KMS-11 (cell line): ENCODE data around the gene SYMPK.

Experiments used
- H2AFZ ChIP-seq: fragments of 200-600 bp; sonication (generic); 2 replicates; pipeline ENCODE4 v1.6.1; 2016; ENCODE audit warnings: antibody characterized with exemption, mixed run types, low read depth
- H3K27ac ChIP-seq: fragments of 200-600 bp; sonication (generic); 2 replicates; pipeline ENCODE4 v1.6.1; 2016; ENCODE audit warnings: mild to moderate bottlenecking, mixed run types
- H3K27me3 ChIP-seq: fragments of 200-600 bp; sonication (generic); 2 replicates; pipeline ENCODE4 v1.6.1; 2017; ENCODE audit warnings: mild to moderate bottlenecking, low read depth, mixed run types, moderate library complexity; ENCODE audit not compliant: insufficient read depth
- H3K36me3 ChIP-seq: fragments of 200-600 bp; sonication (generic); 2 replicates; pipeline ENCODE4 v1.6.1; 2017; ENCODE audit warnings: mild to moderate bottlenecking, mixed run types; ENCODE audit not compliant: insufficient read depth
- H3K4me1 ChIP-seq: fragments of 200-600 bp; sonication (generic); 2 replicates; pipeline ENCODE4 v1.6.1; 2016; ENCODE audit warnings: mild to moderate bottlenecking, low read depth, mixed run types; ENCODE audit not compliant: poor library complexity, severe bottlenecking
- H3K4me2 ChIP-seq: fragments of 200-600 bp; sonication (generic); 2 replicates; pipeline ENCODE4 v1.7.0; 2016; ENCODE audit warnings: mild to moderate bottlenecking, mixed run types
- H3K4me3 ChIP-seq: fragments of 200-600 bp; sonication (generic); IDR thresholded peaks from 2 replicates; pipeline ENCODE4 v1.6.1; 2017; ENCODE audit warnings: low read depth, low read length, mixed read lengths; ENCODE audit not compliant: insufficient read depth
- H3K79me2 ChIP-seq: fragments of 200-600 bp; sonication (generic); 2 replicates; pipeline ENCODE4 v1.6.1; 2016; ENCODE audit warnings: low read depth, mixed run types; ENCODE audit not compliant: insufficient read depth
- H3K9ac ChIP-seq: fragments of 200-600 bp; sonication (generic); 2 replicates; pipeline ENCODE4 v1.6.1; 2016; ENCODE audit warnings: mild to moderate bottlenecking, mixed run types
- H4K20me1 ChIP-seq: fragments of 200-600 bp; sonication (generic); 2 replicates; pipeline ENCODE4 v1.6.1; 2016; ENCODE audit warnings: mild to moderate bottlenecking, mixed run types; ENCODE audit not compliant: insufficient read depth
- TF ChIP-seq, protein P1 (sequence below): fragments of 200-600 bp; sonication (generic); conservative IDR thresholded peaks from 2 replicates; pipeline ENCODE4 v1.6.1; 2017; ENCODE audit warnings: low read depth, mild to moderate bottlenecking, antibody characterized with exemption, low read length, moderate library complexity, mixed read lengths

Gene SYMPK

DNA sequence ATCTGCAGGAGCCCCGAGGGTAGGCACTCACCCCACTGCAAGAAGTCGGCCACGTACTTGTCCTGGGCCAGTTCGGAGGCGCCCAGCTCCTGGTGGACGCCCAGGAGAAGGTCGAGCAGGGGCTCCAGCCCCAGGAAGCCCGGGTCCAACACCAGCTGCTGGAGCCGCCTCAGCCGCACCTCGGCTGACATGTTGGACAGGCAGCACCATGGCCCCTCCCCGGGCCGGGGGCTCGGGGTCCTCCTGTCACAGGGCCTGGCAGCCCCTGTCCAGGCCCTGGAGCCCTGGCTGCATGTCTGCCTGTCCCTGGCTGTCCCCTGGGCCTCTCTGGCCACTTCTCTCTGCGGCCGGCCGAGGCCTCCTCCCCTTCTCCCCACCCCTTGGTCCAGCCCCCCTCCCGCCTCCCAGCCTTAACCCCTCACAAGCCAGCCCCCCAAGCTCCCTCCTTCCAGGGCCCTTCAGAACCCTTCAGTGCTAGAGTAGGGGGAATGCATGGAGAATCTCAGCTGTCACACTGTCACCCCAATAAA lies 80.7 kb downstream of the SYMPK start, which contains the start of gene DMPK:
TSS of gene DMPK (minus strand) at position 329 of the 530 bp plus-strand sequence. CDS start at position 191, 138 bp downstream.
- Histone ChIP-seq H3K4me2 (no peak within 1 kb of the TSS), H3K4me3 (no peak within 1 kb of the TSS), H3K4me1 (peaks cover 23% of the 10 kb centered on the region), H3K27me3 (no peaks in the 10 kb centered on the region; the same call in 1 of the 2 replicates), H4K20me1 (no peaks in the 10 kb centered on the region), H3K36me3 (no peaks in the 10 kb centered on the region), H3K79me2 (no peaks in the 10 kb centered on the region), H3K9ac (no peak within 1 kb of the TSS), H3K27ac (no peak within 1 kb of the TSS), H2AFZ (no peak within 1 kb of the TSS)
- TF ChIP-seq, protein P1, sequence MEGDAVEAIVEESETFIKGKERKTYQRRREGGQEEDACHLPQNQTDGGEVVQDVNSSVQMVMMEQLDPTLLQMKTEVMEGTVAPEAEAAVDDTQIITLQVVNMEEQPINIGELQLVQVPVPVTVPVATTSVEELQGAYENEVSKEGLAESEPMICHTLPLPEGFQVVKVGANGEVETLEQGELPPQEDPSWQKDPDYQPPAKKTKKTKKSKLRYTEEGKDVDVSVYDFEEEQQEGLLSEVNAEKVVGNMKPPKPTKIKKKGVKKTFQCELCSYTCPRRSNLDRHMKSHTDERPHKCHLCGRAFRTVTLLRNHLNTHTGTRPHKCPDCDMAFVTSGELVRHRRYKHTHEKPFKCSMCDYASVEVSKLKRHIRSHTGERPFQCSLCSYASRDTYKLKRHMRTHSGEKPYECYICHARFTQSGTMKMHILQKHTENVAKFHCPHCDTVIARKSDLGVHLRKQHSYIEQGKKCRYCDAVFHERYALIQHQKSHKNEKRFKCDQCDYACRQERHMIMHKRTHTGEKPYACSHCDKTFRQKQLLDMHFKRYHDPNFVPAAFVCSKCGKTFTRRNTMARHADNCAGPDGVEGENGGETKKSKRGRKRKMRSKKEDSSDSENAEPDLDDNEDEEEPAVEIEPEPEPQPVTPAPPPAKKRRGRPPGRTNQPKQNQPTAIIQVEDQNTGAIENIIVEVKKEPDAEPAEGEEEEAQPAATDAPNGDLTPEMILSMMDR, result no peak

DNA sequence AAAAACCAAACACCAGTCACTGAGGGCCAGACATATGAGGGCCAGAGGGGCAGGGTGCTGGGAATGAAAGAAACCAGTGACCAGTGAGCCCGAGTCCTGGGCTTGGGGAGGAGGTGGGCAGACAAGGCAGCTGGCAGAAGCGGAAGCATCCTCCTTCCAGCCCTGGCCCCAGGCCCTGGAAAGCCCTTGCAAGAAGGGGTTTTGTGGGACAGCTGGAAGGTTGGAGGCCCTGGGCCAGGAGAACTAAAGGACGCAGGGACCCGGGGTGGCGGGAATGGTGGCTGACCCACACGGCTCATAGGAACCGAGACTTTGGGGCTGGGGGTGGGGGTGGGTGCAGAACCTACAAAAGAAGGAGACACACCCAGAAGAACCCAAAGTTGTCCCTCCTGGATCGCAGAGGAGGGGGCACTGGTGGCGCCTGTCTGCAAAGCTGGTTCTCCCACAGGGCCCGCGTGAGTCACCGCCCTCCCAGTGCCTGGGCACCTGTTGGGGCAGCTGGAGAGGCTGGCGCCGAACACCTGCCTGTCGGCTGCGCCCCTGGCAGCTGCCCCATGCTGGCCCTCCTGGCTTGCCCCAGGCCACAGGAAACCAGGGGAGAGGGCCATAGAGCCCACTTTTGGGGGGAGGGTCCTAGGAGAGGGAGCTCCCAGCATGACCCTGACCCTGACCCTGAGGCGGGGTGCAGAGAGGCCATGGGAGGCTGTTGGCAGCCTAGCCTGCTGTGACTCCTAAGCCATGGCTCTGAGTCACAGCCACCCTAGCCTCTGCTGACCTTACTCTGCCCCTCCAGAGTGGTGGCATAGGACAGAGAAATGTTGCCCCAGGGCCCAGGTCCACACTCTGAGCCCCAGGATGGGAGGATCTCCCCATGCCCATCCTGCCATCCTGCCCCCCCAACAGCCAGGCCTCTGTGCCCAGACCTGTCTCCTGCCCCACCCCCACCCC lies 81.5 kb downstream of the SYMPK start:
- no peak overlapping the region for H2AFZ ChIP-seq
- no peaks in the 10 kb centered on the region for H3K79me2 ChIP-seq
- no peaks in the 10 kb centered on the region for H4K20me1 ChIP-seq
- H3K9ac ChIP-seq, result no peak overlapping the region
- H3K27ac ChIP-seq, result no peak overlapping the region
- no peak overlapping the region for H3K4me2 ChIP-seq
- no peak overlapping the region for H3K4me3 ChIP-seq
- no peaks in the 10 kb centered on the region; the same call in 1 of the 2 replicates for H3K27me3 ChIP-seq
- peaks cover 23% of the 10 kb centered on the region for H3K4me1 ChIP-seq
- TF ChIP-seq, protein P1, result no peak
- H3K36me3 ChIP-seq, result no peaks in the 10 kb centered on the region

DNA sequence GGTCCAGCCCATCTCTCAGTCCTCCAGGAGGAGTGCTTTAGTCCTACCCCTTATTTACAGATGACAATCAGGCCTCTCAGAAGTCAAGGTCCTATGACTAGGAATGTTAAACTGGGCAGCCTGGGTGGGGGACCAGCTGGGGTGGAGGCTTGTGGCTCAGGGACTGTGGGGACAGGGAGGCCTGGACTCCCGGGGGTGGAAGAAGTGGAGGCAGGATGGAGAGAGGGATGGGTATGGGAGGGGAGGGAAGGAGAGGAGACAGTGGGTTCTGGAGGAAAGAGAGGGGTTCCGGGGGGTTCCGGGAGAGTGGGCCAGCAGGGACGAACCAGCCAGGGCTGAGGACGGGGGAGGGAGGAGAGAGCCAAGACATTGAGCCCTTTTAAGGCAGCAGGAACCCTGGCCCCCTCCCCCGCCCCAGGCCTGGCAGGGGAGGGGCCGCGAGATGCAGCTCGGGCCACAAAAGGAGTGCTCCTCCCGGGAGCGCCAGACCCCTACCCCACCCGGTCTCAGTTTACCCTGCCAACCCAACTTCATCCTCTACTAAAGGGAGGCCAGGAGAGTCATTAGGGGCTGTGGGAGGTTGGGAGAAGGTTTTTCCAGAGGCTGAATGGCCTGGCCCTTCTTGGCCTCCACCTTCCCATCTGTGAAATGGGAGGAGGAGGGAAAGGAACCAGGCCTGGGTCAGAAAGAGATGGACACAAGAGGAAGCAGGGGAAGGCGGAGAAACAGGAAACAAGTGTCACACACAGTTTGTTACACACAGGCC lies 82.3 kb downstream of the SYMPK start:
- Histone ChIP-seq H2AFZ (no peak overlapping the region), H3K4me1 (peaks cover 23% of the 10 kb centered on the region), H3K9ac (no peak overlapping the region), H3K4me2 (no peak overlapping the region; the same call in 1 of the 2 replicates), H3K27ac (no peak overlapping the region), H4K20me1 (no peaks in the 10 kb centered on the region), H3K79me2 (no peaks in the 10 kb centered on the region), H3K36me3 (no peaks in the 10 kb centered on the region), H3K27me3 (no peaks in the 10 kb centered on the region; the same call in 1 of the 2 replicates), H3K4me3 (no peak overlapping the region)
- TF ChIP-seq, protein P1, result no peak

DNA sequence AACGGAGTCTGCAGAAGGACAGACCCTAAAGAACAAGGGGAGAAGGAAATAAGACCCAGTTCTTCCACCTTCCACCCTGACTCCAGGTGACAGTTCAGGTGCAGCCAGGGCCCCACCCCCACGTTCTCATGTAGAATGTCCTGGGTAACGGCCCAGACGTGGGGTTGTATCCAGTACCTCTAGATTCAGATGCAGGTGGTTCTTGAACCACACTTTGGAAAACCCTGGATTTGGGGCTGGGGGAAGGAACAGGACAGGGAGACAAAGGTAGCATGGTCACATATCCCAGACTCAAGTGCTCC lies 82.8 kb downstream of the SYMPK start:
- H3K27ac ChIP-seq, result no peak overlapping the region
- no peak overlapping the region for H3K4me3 ChIP-seq
- H3K4me2 ChIP-seq, result peak overlapping the region; percentile 73; the same call in 1 of the 2 replicates
- H3K9ac ChIP-seq, result no peak overlapping the region
- TF ChIP-seq, protein P1, result no peak
- H3K27me3 ChIP-seq, result no peaks in the 10 kb centered on the region; the same call in 1 of the 2 replicates
- H4K20me1 ChIP-seq, result no peaks in the 10 kb centered on the region
- no peaks in the 10 kb centered on the region for H3K36me3 ChIP-seq
- H2AFZ ChIP-seq, result no peak overlapping the region
- peaks cover 23% of the 10 kb centered on the region for H3K4me1 ChIP-seq
- no peaks in the 10 kb centered on the region for H3K79me2 ChIP-seq
